Mesothelial cell of epicardium (in vitro differentiated cells): ENCODE results near the gene IL37. TPM values are rescaled to one million over a fixed set of nuclear protein-coding genes. Genes with fewer than 3 reads are reported as not detected.

ENCODE experiments used
- DNase-seq, 2 experiments: peaks; one replicate each; pipeline ENCODE4 v3.0.0; 2021; ENCODE audit warnings: low spot score in 2 of 2; ENCODE audit not compliant: unreplicated experiment in 2 of 2
- H3K27ac Mint-ChIP-seq: 2 replicates; pipeline ENCODE4 v1.8.0; 2021; ENCODE audit warnings: mixed read lengths
- H3K27me3 Mint-ChIP-seq: 2 replicates; pipeline ENCODE4 v1.8.0; 2021; ENCODE audit warnings: low read depth, mixed read lengths
- H3K36me3 Mint-ChIP-seq: 2 replicates; pipeline ENCODE4 v1.8.0; 2021; ENCODE audit warnings: mixed read lengths
- H3K4me1 Mint-ChIP-seq: 2 replicates; pipeline ENCODE4 v1.8.0; 2021; ENCODE audit warnings: mixed read lengths
- H3K4me3 Mint-ChIP-seq: 2 replicates; pipeline ENCODE4 v1.8.0; 2021; ENCODE audit warnings: mild to moderate bottlenecking, moderate library complexity, mixed read lengths
- H3K9me3 Mint-ChIP-seq: 2 replicates; pipeline ENCODE4 v1.8.0; 2021; ENCODE audit warnings: mixed read lengths
- total RNA-seq: library from RNA; stranded (reverse); gene quantifications from 3 replicates; pipeline ENCODE4 v1.2.1, GENCODE V29; 2021
- TF ChIP-seq, protein P1 (sequence below): fragments of 200-600 bp; sonication (generic); IDR thresholded peaks from one replicate; pipeline ENCODE4 v1.5.0; 2021; ENCODE audit warnings: antibody characterized with exemption; ENCODE audit not compliant: unreplicated experiment

The IL37 gene
- total RNA-seq, 1 donor from 2014 or later, result not detected

DNA sequence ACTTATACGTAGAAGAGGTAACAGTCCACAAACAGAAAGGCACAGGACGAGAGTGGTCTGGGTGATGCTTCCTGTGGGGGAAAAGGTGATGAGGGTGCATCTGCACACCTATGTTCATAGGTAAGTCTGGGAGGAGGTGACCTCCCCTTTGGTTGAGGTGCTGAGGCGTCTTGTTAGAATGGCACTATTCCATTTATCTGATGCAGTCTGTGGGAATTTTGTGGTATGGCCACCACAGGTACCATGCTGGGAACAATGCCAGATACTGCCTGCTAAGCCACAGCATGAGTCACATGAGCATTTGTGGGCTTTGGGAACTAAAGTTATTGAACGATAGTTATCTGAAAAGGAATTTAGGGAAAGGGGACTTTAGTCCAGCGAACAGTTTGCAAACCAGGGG lies 27.9 kb downstream of the IL37 start:
- H3K27me3 Mint-ChIP-seq, result peaks cover 36% of the 10 kb centered on the region
- no peak overlapping the region for H3K27ac Mint-ChIP-seq
- H3K36me3 Mint-ChIP-seq, result no peaks in the 10 kb centered on the region
- TF ChIP-seq, protein P1, sequence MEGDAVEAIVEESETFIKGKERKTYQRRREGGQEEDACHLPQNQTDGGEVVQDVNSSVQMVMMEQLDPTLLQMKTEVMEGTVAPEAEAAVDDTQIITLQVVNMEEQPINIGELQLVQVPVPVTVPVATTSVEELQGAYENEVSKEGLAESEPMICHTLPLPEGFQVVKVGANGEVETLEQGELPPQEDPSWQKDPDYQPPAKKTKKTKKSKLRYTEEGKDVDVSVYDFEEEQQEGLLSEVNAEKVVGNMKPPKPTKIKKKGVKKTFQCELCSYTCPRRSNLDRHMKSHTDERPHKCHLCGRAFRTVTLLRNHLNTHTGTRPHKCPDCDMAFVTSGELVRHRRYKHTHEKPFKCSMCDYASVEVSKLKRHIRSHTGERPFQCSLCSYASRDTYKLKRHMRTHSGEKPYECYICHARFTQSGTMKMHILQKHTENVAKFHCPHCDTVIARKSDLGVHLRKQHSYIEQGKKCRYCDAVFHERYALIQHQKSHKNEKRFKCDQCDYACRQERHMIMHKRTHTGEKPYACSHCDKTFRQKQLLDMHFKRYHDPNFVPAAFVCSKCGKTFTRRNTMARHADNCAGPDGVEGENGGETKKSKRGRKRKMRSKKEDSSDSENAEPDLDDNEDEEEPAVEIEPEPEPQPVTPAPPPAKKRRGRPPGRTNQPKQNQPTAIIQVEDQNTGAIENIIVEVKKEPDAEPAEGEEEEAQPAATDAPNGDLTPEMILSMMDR, result no peak
- H3K4me3 Mint-ChIP-seq, result no peak overlapping the region
- no peak for DNase-seq
- no peaks in the 10 kb centered on the region for H3K4me1 Mint-ChIP-seq
- H3K9me3 Mint-ChIP-seq, result no peaks in the 10 kb centered on the region

GRCh38 chr2:112939425-112939824 lies 28.5 kb downstream of the IL37 start:
- Mint-ChIP-seq H3K27me3 (peaks cover 36% of the 10 kb centered on the region), H3K27ac (no peak overlapping the region), H3K4me1 (no peaks in the 10 kb centered on the region), H3K9me3 (no peaks in the 10 kb centered on the region), H3K36me3 (no peaks in the 10 kb centered on the region), H3K4me3 (no peak overlapping the region)
- TF ChIP-seq, protein P1, result no peak
- DNase-seq, result no peak

GRCh38 chr2:112940859-112941625 lies 30.1 kb downstream of the IL37 start:
- Mint-ChIP-seq H3K4me3 (no peak overlapping the region), H3K4me1 (no peaks in the 10 kb centered on the region), H3K27me3 (peaks cover 36% of the 10 kb centered on the region), H3K27ac (no peak overlapping the region), H3K9me3 (no peaks in the 10 kb centered on the region), H3K36me3 (no peaks in the 10 kb centered on the region)
- TF ChIP-seq, protein P1, result no peak
- DNase-seq, result no peak

GRCh38 chr2:112941753-112942653 lies 31.0 kb downstream of the IL37 start:
- H3K9me3 Mint-ChIP-seq, result no peaks in the 10 kb centered on the region
- no peaks in the 10 kb centered on the region for H3K4me1 Mint-ChIP-seq
- H3K36me3 Mint-ChIP-seq, result no peaks in the 10 kb centered on the region
- H3K4me3 Mint-ChIP-seq, result no peak overlapping the region
- peak; percentile 67 to 84 for DNase-seq
- TF ChIP-seq, protein P1, result peak; percentile 64
- no peak overlapping the region for H3K27ac Mint-ChIP-seq
- H3K27me3 Mint-ChIP-seq, result peaks cover 31% of the 10 kb centered on the region

DNA sequence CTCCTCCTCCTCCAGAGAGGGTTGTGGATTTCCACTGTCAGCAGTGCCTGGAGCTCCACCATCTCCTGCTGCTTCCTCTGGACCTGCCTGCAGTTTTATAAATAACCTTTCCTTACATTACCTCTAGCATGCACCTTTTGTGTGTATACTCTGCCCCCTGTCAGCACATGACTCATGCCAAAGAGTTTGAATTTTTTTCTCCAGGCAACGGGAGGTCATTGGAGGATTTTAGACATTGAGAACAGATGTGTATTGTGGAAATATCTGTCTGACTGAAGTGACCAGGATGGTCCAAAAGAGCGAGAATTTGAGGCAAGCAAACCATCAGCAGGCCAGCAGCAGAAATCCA lies 31.7 kb downstream of the IL37 start:
- Mint-ChIP-seq H3K27ac (no peak overlapping the region), H3K4me3 (no peak overlapping the region), H3K27me3 (peaks cover 25% of the 10 kb centered on the region), H3K36me3 (no peaks in the 10 kb centered on the region), H3K9me3 (no peaks in the 10 kb centered on the region), H3K4me1 (no peaks in the 10 kb centered on the region)
- DNase-seq, result no peak
- TF ChIP-seq, protein P1, result no peak
